WTC11 (cell line): ENCODE results near the gene YY1AP1. TPM values are rescaled to one million over a fixed set of nuclear protein-coding genes. Genes with fewer than 3 reads are reported as not detected.
A peak's percentile ranks its signal among the peaks of the same experiment; 100 is the strongest.

Source experiments
- ATF1 ChIP-seq: sonication (generic); formaldehyde crosslinking; IDR thresholded peaks from 2 replicates; pipeline ENCODE4 v1.8.1; 2023; ENCODE audit warnings: mild to moderate bottlenecking, moderate library complexity, missing genetic modification reagents
- CREB1 ChIP-seq: sonication (generic); formaldehyde crosslinking; IDR thresholded peaks from 2 replicates; pipeline ENCODE4 v1.8.0; 2023; ENCODE audit warnings: mild to moderate bottlenecking, missing genetic modification reagents
- EMX1 ChIP-seq: fragments of 250-450 bp; sonication (Bioruptor Pico); IDR thresholded peaks from 2 replicates; pipeline ENCODE4 v1.8.0; 2021; ENCODE audit warnings: mild to moderate bottlenecking
- GABPB1 ChIP-seq: sonication (generic); formaldehyde crosslinking; IDR thresholded peaks from 2 replicates; pipeline ENCODE4 v1.8.1; 2023; ENCODE audit warnings: mild to moderate bottlenecking, missing genetic modification reagents
- JUN ChIP-seq: sonication (generic); formaldehyde crosslinking; IDR thresholded peaks from 2 replicates; pipeline ENCODE4 v1.8.0; 2023; ENCODE audit warnings: mild to moderate bottlenecking, missing genetic modification reagents
- MXD4 ChIP-seq: fragments of 250-450 bp; sonication (Bioruptor Pico); IDR thresholded peaks from 2 replicates; pipeline ENCODE4 v1.8.0; 2021; ENCODE audit warnings: mild to moderate bottlenecking, moderate library complexity, borderline replicate concordance
- MYBL2 ChIP-seq: sonication (generic); formaldehyde crosslinking; IDR thresholded peaks from 2 replicates; pipeline ENCODE4 v1.8.1; 2023; ENCODE audit warnings: mild to moderate bottlenecking, moderate library complexity, missing genetic modification reagents
- NFATC4 ChIP-seq: fragments of 250-450 bp; sonication (Bioruptor Pico); IDR thresholded peaks from 2 replicates; pipeline ENCODE4 v1.9.0; 2021; ENCODE audit warnings: mild to moderate bottlenecking
- NR1H2 ChIP-seq: sonication (generic); formaldehyde crosslinking; IDR thresholded peaks from 2 replicates; pipeline ENCODE4 v1.9.0; 2021; ENCODE audit warnings: mild to moderate bottlenecking, moderate library complexity, missing genetic modification reagents
- NR3C1 ChIP-seq: sonication (generic); formaldehyde crosslinking; conservative IDR thresholded peaks from 2 replicates; pipeline ENCODE4 v1.8.1; 2023; ENCODE audit warnings: low read depth, mild to moderate bottlenecking, missing genetic modification reagents
- PRRX2 ChIP-seq: fragments of 250-450 bp; sonication (Bioruptor Pico); IDR thresholded peaks from 2 replicates; pipeline ENCODE4 v1.8.0; 2021; ENCODE audit warnings: mild to moderate bottlenecking
- RORB ChIP-seq: fragments of 250-450 bp; sonication (Bioruptor Pico); IDR thresholded peaks from 2 replicates; pipeline ENCODE4 v1.9.0; 2021; ENCODE audit warnings: mild to moderate bottlenecking
- SMAD4 ChIP-seq: sonication (generic); formaldehyde crosslinking; IDR thresholded peaks from 2 replicates; pipeline ENCODE4 v1.8.0; 2022; ENCODE audit warnings: mild to moderate bottlenecking, missing genetic modification reagents
- TCF7 ChIP-seq: sonication (generic); formaldehyde crosslinking; IDR thresholded peaks from 2 replicates; pipeline ENCODE4 v1.8.0; 2022; ENCODE audit warnings: mild to moderate bottlenecking, low read depth, missing genetic modification reagents, moderate library complexity
- TEAD1 ChIP-seq: sonication (generic); formaldehyde crosslinking; IDR thresholded peaks from 2 replicates; pipeline ENCODE4 v1.8.0; 2022; ENCODE audit warnings: mild to moderate bottlenecking, missing genetic modification reagents
- ZNF121 ChIP-seq: sonication (generic); formaldehyde crosslinking; IDR thresholded peaks from 2 replicates; pipeline ENCODE4 v1.8.0; 2023; ENCODE audit warnings: missing genetic modification reagents
- ZNF263 ChIP-seq: sonication (generic); formaldehyde crosslinking; IDR thresholded peaks from 2 replicates; pipeline ENCODE4 v1.8.1; 2022; ENCODE audit warnings: low read depth, mild to moderate bottlenecking, moderate library complexity, missing genetic modification reagents
- ZNF317 ChIP-seq: sonication (generic); formaldehyde crosslinking; IDR thresholded peaks from 2 replicates; pipeline ENCODE4 v1.8.1; 2023; ENCODE audit warnings: low read depth, mild to moderate bottlenecking, moderate library complexity, missing genetic modification reagents, borderline replicate concordance
- ZNF396 ChIP-seq: fragments of 250-450 bp; sonication (Bioruptor Pico); IDR thresholded peaks from 2 replicates; pipeline ENCODE4 v1.8.0; 2021; ENCODE audit warnings: mild to moderate bottlenecking, moderate library complexity, borderline replicate concordance
- ZNF671 ChIP-seq: fragments of 250-450 bp; sonication (Bioruptor Pico); IDR thresholded peaks from 2 replicates; pipeline ENCODE4 v1.8.0; 2021; ENCODE audit warnings: mild to moderate bottlenecking
- total RNA-seq: library from RNA; stranded (reverse); gene quantifications from 3 replicates; pipeline ENCODE4 v1.2.3, GENCODE V29; 2021
- TF ChIP-seq, protein P1 (sequence below): sonication (generic); formaldehyde crosslinking; IDR thresholded peaks from 2 replicates; pipeline ENCODE4 v1.8.0; 2022; ENCODE audit warnings: mild to moderate bottlenecking, missing genetic modification reagents
- TF ChIP-seq, protein P2 (sequence below): fragments of 250-450 bp; sonication (Bioruptor Pico); conservative IDR thresholded peaks from 2 replicates; pipeline ENCODE4 v1.9.0; 2021; ENCODE audit warnings: mild to moderate bottlenecking
- TF ChIP-seq, protein P3 (sequence below): sonication (generic); formaldehyde crosslinking; IDR thresholded peaks from 2 replicates; pipeline ENCODE4 v1.8.1; 2023; ENCODE audit warnings: mild to moderate bottlenecking, missing genetic modification reagents, moderate library complexity
- TF ChIP-seq, protein P4 (sequence below): sonication (generic); formaldehyde crosslinking; IDR thresholded peaks from 2 replicates; pipeline ENCODE4 v1.8.1; 2023; ENCODE audit warnings: mild to moderate bottlenecking, missing genetic modification reagents
- TF ChIP-seq, protein P5 (sequence below): sonication (generic); formaldehyde crosslinking; IDR thresholded peaks from 2 replicates; pipeline ENCODE4 v1.8.1; 2023; ENCODE audit warnings: mild to moderate bottlenecking, missing genetic modification reagents
- TF ChIP-seq, protein P6 (sequence below): sonication (generic); formaldehyde crosslinking; IDR thresholded peaks from 2 replicates; pipeline ENCODE4 v1.8.0; 2023; ENCODE audit warnings: missing genetic modification reagents
- TF ChIP-seq, protein P7 (sequence below): fragments of 250-450 bp; sonication (Bioruptor Pico); IDR thresholded peaks from 2 replicates; pipeline ENCODE4 v2.1.2; 2022; ENCODE audit warnings: mild to moderate bottlenecking, moderate library complexity
- TF ChIP-seq, protein P8 (sequence below): sonication (generic); formaldehyde crosslinking; IDR thresholded peaks from 2 replicates; pipeline ENCODE4 v1.8.0; 2022; ENCODE audit warnings: mild to moderate bottlenecking, missing genetic modification reagents
- TF ChIP-seq, protein P9 (sequence below): sonication (generic); formaldehyde crosslinking; IDR thresholded peaks from 2 replicates; pipeline ENCODE4 v1.8.0; 2022; ENCODE audit warnings: mild to moderate bottlenecking, missing genetic modification reagents

Gene YY1AP1
- total RNA-seq, 1 experiment from 2014 or later = 45.0 TPM

DNA sequence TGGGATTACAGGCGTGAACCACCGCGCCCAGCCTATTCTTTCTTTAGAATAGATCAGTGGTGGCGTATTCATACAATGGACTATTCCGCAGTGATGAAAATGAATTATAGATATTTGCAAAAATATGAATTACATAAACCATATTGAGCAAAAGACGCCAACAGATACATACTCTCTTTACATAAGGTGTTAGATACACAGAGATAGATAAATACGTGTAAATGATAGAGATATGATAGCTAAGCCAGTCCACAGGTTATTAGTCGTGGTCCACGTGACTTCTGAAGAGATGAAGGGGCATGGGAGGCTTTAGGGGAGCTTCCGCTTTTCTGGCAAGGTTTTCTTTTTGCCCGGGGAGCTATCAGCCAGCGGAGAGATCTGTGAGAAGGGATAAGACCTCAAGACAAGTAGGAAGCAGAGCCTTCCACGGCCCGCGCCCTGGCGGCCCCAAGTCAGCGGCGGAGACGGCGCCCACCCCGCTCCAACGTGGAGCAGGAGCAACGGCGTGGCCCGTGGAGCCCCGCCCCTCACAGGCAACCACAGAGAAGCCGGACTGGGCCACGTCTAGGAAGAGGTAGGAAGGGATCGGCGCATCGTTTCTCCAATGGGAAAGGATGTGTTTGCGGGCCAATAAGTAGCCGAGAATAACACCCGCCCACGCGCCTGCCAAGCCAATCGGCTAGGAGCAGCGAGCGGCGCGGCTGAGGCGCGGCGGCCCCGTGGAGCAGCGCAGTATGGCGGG is 78.9 kb downstream of the YY1AP1 start, which contains the start of gene MSTO1 (continued):
- no peak for TF ChIP-seq ZNF263 (CRISPR knock-in tag)
- TF ChIP-seq PRRX2 (CRISPR knock-in tag) = no peak
- TF ChIP-seq RORB (CRISPR knock-in tag) = no peak
- TF ChIP-seq NR1H2 (CRISPR knock-in tag) = no peak
- TF ChIP-seq, protein P1, sequence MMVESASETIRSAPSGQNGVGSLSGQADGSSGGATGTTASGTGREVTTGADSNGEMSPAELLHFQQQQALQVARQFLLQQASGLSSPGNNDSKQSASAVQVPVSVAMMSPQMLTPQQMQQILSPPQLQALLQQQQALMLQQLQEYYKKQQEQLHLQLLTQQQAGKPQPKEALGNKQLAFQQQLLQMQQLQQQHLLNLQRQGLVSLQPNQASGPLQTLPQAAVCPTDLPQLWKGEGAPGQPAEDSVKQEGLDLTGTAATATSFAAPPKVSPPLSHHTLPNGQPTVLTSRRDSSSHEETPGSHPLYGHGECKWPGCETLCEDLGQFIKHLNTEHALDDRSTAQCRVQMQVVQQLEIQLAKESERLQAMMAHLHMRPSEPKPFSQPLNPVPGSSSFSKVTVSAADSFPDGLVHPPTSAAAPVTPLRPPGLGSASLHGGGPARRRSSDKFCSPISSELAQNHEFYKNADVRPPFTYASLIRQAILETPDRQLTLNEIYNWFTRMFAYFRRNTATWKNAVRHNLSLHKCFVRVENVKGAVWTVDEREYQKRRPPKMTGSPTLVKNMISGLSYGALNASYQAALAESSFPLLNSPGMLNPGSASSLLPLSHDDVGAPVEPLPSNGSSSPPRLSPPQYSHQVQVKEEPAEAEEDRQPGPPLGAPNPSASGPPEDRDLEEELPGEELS (CRISPR knock-in tag) = 0 out of 2 replicates have a peak, but pooled peaks have one; percentile 63
- no peak for TF ChIP-seq ZNF396 (CRISPR knock-in tag)
- TF ChIP-seq, protein P2, sequence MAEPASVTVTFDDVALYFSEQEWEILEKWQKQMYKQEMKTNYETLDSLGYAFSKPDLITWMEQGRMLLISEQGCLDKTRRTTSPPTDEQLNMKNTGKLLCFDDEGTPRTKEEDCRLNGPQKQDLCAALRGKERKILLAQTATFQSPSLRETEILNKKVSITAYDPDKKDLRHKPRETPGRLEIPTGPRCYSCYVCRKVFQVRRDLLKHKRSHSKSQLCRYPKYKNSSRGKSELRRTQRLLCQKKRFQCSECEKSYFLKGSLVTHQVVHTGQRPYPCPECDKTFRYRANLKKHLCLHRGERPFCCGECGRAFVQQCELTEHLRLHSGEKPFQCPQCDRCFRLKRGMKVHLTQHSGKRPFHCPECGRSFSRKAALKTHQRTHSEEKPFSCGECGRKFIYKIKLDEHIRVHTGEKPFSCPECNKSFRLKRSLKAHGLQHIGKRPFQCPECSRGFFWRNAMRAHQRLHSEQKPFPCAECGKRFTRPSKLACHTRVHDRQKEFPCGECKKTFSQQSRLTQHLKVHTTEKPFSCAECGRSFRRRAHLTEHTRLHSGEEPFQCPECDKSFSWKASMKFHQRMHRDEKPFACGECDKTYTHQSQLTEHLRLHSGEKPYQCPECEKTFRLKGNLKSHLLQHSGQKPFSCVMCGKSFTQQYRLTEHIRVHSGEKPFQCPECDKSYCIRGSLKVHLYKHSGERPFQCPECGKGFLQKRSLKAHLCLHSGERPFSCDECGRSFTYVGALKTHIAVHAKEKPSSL (CRISPR knock-in tag) = no peak
- TF ChIP-seq GABPB1 (CRISPR knock-in tag) = no peak; the same call in 1 of the 2 replicates
- no peak for TF ChIP-seq NFATC4 (CRISPR knock-in tag)
- no peak for TF ChIP-seq MXD4 (CRISPR knock-in tag)
- TF ChIP-seq, protein P3, sequence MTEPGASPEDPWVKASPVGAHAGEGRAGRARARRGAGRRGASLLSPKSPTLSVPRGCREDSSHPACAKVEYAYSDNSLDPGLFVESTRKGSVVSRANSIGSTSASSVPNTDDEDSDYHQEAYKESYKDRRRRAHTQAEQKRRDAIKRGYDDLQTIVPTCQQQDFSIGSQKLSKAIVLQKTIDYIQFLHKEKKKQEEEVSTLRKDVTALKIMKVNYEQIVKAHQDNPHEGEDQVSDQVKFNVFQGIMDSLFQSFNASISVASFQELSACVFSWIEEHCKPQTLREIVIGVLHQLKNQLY = no peak
- TF ChIP-seq, protein P4, sequence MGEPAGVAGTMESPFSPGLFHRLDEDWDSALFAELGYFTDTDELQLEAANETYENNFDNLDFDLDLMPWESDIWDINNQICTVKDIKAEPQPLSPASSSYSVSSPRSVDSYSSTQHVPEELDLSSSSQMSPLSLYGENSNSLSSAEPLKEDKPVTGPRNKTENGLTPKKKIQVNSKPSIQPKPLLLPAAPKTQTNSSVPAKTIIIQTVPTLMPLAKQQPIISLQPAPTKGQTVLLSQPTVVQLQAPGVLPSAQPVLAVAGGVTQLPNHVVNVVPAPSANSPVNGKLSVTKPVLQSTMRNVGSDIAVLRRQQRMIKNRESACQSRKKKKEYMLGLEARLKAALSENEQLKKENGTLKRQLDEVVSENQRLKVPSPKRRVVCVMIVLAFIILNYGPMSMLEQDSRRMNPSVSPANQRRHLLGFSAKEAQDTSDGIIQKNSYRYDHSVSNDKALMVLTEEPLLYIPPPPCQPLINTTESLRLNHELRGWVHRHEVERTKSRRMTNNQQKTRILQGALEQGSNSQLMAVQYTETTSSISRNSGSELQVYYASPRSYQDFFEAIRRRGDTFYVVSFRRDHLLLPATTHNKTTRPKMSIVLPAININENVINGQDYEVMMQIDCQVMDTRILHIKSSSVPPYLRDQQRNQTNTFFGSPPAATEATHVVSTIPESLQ = no peak
- TF ChIP-seq, protein P5, sequence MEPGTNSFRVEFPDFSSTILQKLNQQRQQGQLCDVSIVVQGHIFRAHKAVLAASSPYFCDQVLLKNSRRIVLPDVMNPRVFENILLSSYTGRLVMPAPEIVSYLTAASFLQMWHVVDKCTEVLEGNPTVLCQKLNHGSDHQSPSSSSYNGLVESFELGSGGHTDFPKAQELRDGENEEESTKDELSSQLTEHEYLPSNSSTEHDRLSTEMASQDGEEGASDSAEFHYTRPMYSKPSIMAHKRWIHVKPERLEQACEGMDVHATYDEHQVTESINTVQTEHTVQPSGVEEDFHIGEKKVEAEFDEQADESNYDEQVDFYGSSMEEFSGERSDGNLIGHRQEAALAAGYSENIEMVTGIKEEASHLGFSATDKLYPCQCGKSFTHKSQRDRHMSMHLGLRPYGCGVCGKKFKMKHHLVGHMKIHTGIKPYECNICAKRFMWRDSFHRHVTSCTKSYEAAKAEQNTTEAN = no peak
- TF ChIP-seq CREB1 (CRISPR knock-in tag) = no peak
- no peak for TF ChIP-seq TCF7 (CRISPR knock-in tag)
- TF ChIP-seq, protein P6, sequence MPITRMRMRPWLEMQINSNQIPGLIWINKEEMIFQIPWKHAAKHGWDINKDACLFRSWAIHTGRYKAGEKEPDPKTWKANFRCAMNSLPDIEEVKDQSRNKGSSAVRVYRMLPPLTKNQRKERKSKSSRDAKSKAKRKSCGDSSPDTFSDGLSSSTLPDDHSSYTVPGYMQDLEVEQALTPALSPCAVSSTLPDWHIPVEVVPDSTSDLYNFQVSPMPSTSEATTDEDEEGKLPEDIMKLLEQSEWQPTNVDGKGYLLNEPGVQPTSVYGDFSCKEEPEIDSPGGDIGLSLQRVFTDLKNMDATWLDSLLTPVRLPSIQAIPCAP (CRISPR knock-in tag) = no peak
- TF ChIP-seq MYBL2 (CRISPR knock-in tag) = no peak
- no peak for TF ChIP-seq ATF1 (CRISPR knock-in tag)
- TF ChIP-seq, protein P7, sequence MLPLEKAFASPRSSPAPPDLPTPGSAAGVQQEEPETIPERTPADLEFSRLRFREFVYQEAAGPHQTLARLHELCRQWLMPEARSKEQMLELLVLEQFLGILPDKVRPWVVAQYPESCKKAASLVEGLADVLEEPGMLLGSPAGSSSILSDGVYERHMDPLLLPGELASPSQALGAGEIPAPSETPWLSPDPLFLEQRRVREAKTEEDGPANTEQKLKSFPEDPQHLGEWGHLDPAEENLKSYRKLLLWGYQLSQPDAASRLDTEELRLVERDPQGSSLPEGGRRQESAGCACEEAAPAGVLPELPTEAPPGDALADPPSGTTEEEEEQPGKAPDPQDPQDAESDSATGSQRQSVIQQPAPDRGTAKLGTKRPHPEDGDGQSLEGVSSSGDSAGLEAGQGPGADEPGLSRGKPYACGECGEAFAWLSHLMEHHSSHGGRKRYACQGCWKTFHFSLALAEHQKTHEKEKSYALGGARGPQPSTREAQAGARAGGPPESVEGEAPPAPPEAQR (CRISPR knock-in tag) = no peak
- no peak for TF ChIP-seq ZNF671 (CRISPR knock-in tag)
- no peak for TF ChIP-seq SMAD4
- TF ChIP-seq JUN (CRISPR knock-in tag) = no peak
- TF ChIP-seq NR3C1 = no peak
- TF ChIP-seq, protein P8, sequence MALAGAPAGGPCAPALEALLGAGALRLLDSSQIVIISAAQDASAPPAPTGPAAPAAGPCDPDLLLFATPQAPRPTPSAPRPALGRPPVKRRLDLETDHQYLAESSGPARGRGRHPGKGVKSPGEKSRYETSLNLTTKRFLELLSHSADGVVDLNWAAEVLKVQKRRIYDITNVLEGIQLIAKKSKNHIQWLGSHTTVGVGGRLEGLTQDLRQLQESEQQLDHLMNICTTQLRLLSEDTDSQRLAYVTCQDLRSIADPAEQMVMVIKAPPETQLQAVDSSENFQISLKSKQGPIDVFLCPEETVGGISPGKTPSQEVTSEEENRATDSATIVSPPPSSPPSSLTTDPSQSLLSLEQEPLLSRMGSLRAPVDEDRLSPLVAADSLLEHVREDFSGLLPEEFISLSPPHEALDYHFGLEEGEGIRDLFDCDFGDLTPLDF = no peak
- TF ChIP-seq ZNF121 (CRISPR knock-in tag) = no peak
- TF ChIP-seq EMX1 (CRISPR knock-in tag) = no peak
- TF ChIP-seq, protein P9, sequence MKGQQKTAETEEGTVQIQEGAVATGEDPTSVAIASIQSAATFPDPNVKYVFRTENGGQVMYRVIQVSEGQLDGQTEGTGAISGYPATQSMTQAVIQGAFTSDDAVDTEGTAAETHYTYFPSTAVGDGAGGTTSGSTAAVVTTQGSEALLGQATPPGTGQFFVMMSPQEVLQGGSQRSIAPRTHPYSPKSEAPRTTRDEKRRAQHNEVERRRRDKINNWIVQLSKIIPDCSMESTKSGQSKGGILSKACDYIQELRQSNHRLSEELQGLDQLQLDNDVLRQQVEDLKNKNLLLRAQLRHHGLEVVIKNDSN (CRISPR knock-in tag) = peak; percentile 82
- TF ChIP-seq ZNF317 (CRISPR knock-in tag) = no peak
- no peak for TF ChIP-seq TEAD1 (CRISPR knock-in tag)
